GM19043 (cell line): Measurements from ENCODE around the gene CDHR1.
"Not testable (repeated sequence)": the region's sequence is repeated elsewhere in the genome, so short reads cannot be mapped to it uniquely, and the experiment has no call there.

ENCODE experiments used
- ATAC-seq: cut with Tn5 transposase; IDR thresholded peaks from one replicate; pipeline ENCODE4 v1.9.1; 2021; ENCODE audit warnings: low read depth; ENCODE audit not compliant: unreplicated experiment

CDHR1 gene

GRCh38 chr10:84172467-84173356 lies 21.6 kb upstream of the CDHR1 start:
- ATAC-seq, result peak; percentile 51

DNA sequence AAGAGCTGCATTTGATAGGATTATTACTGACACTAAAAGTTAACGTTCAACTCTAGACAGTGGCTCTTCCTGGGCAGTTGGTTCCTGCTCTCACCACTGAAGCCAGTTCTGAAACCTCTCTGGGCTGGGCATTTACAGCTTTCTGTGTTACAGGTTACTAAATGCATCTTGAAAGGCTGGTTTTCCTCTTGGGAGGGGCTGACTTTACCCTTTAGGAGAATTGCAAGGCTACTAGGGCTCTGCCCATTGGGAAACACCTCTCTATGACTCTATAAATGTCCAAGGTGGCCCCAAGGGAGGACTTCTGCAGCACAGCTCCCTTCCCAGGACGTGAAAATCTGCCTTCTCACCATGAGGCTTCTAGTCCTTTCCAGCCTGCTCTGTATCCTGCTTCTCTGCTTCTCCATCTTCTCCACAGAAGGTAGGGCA lies 20.8 kb upstream of the CDHR1 start, which contains the start of gene GPR15LG:
Gene GPR15LG, plus strand, starts transcription at position 301 of the 429 bp plus-strand sequence. Its CDS starts 51 bp downstream, at position 352.
- ATAC-seq, result peak; percentile 25

DNA sequence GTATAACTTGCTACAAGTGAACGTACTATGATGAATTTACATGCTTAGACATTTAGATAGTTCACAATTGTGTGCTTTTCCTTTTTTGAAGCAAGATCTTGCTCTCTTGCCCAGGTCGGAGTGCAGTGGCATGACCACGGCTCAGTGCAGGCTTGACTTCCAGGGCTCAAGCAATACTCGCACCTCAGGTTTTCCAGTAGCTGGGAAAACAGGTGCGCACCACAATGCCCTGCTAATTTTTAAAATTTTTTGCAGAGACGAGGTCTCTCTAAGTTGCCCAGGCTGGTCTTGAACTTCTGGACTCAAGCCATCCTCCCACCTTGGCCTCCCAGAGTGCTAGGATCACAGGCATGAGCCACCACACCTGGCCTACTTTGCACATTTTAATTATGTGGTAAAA lies 18.9 kb upstream of the CDHR1 start:
- no peak for ATAC-seq

DNA sequence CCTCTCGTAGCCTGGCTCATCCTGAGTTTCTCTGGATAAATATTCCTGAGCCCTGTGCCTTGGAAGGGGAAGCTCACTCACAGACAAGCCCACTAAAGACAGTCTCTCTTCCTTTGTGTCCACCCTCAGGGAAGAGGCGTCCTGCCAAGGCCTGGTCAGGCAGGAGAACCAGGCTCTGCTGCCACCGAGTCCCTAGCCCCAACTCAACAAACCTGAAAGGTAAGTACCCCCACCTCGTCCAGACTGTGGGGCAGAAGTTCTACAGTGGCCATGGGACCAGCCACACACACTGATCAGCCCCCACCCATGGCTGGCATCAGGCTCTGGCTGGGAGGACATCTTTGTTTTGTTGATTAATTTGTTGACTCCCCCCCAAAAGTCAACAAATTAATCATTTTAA lies 18.0 kb upstream of the CDHR1 start:
- ATAC-seq, result no peak

DNA sequence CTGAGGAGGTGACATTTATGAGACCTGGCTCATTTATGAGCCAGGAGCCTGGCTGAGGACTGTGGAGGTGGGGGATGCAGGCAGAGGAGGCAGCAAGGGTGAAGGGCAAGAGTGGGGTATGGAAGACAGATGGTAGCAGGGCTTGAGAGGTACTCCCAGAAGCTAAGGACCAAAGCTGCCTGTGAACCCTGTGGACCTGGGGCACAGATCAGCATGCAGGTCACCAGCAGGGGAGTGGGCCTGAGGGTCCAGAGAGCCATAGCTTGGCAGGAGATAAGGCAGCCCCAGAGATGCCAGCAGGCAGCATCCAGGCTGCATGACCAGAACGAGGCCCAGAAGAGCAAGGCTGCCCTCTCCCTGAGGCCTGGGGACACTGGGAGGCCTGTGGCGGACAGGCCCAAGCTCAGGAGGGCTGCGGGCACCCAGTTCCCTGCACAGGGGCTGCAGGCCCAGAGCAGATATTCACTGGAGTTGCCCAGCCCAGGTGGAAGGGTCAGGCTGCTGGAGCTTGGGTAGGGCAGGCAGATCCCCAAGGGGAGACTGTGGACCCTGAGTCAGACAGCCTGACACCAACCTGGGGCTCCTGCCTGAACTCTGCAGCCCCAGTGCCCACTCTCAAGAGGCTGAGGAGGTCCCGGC lies 17.4 kb upstream of the CDHR1 start:
- ATAC-seq, result no peak

GRCh38 chr10:84177541-84178141 lies 16.7 kb upstream of the CDHR1 start:
- peak; percentile 44 for ATAC-seq

- no peak for ATAC-seq
These were observed 16.2 kb upstream of the CDHR1 start for GRCh38 chr10:84178160-84178609.

GRCh38 chr10:84179059-84179710 lies 15.2 kb upstream of the CDHR1 start:
- peak; percentile 87 for ATAC-seq

- ATAC-seq, result not testable (repeated sequence)
These were observed 14.0 kb upstream of the CDHR1 start for GRCh38 chr10:84180386-84180785.

GRCh38 chr10:84181631-84182030 lies 12.7 kb upstream of the CDHR1 start:
- ATAC-seq, result no peak

- ATAC-seq, result no peak
These were observed 9.8 kb upstream of the CDHR1 start for GRCh38 chr10:84184517-84184916.

DNA sequence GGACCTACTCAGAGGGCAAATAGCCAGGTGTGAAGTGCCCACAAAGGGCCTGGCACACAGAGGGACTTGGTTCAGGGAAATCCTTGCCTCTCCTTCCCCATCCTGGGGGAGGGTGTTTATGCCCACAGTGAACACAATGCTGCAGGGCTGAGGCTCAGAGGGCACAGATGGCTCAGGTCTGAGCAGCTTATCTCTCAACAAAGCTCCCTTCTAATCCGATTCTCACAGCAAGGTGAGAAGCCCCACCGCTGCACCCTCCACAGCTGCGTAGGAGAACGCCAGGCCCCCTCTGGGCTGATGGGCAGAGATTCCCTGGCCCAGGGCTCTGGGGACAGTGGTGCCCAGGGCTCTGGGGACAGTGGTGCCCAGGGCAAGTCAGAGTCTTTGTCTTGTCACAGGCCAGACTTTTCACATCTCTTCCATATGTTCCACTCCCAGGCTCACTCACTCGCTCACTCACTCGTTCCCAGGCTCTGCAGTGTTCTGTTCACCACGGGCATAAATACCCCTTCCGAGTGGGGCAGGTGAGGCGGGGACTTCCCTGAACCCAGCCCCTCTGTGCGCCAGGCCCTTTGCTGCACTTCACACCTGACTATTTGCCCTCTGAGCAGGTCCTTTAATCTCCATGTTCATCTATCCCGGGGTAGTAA lies 8.7 kb upstream of the CDHR1 start:
- no peak for ATAC-seq

GRCh38 chr10:84188815-84189214 lies 5.5 kb upstream of the CDHR1 start:
- no peak for ATAC-seq

DNA sequence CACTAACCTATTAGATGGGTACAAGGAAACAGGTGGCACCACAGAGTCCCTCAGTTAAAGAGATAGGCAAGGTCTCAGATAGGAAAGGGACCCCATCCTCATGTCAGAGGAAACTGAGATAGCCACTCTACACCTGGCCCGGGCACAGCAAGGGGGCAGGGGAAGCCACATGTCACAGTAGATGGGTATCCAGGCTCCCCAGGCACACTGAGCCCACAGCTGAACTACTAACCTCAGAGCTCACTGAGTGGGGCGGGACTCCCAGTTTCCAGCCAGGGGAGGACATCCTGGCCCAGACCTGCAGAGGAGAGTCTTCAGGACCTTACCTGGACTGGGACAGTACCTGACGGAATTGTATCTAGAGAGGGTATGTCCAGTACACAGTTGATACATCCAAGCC lies 3.7 kb upstream of the CDHR1 start:
- no peak for ATAC-seq

GRCh38 chr10:84191106-84191505 lies 3.2 kb upstream of the CDHR1 start:
- no peak for ATAC-seq

DNA sequence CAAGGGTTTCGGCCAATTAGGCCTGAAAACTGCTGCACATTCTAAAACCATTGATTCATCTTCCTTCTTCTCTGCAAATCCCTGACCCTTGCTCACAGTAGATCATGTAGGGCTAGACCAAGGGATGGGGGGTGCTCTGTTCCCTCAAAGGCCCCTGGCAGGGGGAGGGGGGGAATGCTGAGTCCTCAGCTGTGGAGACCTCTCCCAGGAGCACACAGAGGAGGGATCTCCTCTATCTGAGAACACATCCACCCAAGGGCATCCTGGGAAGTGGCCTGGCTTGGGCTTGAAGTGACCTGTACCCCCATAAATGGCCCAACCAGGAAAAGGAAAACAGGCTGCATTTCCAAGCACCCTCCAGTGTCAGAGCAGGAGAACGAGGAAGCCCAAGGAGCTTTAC lies 1.0 kb upstream of the CDHR1 start:
- no peak for ATAC-seq

DNA sequence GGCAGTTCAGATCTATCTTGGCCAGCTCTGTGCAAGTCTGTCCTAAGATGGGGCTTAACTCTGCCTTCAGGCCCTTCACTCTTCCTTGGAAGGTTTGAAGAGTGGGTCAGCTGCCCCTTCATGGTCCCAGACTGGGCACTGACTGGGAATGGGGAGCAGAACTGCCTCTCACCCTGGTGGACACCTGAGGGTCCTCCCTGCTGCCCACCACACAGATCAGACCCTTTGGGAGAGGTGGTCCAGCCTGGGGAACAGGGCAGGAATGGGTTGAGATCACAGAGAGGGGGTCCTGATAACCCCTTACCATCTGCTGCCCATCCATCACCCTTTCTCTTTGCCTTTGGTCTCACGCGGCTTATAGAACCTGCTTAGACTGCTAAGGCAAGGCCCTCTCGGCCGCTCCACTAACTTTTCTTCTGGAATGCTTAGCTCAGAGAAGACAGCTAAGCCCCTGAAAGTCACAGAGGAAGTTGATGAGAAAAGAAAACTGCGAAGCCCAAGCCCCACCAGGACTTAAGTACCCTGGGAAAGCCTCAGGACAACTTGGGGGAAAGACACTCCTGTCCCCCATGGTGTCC lies 402 bp upstream of the CDHR1 start:
- ATAC-seq, result no peak

DNA sequence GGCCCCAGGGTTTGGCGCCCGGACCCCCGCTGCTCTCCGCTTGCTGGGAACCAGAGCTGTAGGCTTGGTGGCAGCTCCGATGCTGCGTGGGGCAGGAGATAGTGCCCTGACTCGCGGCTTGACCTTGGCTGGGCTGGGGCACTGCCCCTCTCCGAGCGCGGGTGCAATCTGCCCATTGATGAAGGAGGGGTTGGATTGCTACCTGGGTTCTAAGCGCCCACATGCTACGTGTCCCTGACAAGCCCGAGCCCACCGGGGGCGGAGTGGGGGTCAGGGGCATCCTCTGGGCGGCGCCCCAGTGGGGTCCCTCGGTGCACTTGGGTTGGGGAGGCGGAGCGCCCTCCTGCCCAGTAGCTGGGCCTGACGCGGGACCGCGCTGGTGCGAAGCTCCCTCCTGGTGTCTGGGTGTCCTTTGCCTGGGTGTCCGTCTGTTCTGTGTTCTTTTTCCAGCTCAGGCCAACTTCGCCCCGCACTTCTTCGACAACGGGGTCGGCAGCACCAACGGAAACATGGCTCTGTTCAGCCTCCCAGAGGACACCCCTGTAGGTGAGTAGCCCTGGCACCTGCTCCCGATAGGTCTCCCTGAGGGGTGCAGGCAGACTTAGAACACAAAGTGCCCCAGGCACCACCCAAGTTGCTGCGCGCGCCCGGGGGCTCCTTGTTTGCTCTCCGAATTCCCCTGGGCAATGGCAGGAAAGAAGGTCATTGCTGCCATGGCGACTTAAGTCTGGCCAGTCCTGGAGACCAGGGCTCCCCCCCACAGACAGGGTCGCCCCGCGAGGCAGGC lies 900 bp downstream of the CDHR1 start:
- ATAC-seq, result no peak

DNA sequence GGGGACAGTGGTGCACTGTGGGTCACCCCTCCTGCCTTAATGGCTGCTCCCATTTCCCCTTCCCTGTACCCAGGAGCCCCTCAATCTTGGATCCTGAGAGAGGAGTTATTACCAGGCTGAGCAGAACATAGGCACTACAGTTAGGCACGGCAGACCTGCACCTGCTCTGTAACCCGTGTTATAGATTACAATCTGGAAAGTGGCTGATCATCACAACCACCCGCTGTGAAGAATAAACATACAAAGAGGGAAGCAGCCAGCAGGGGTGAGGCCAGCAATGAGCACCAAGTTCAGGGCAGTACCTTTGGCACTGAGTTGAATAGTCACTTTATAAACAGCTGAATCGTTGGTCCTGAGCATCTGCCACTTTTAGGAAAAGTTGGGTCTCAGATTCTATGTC lies 1.7 kb downstream of the CDHR1 start:
- no peak for ATAC-seq
